Hindlimb muscle (tissue), 1 donor: ENCODE results near the gene TSPAN3. TPM values are rescaled to one million over a fixed set of nuclear protein-coding genes. Genes with fewer than 3 reads are reported as not detected.

Source experiments
- DNase-seq: peaks from one replicate; pipeline ENCODE4 v3.0.0-alpha.2; 2013
- polyA plus RNA-seq: library from polyadenylated mRNA; unstranded; fragments of 120-200 nt; gene quantifications from one replicate; pipeline ENCODE4 v1.2.1, GENCODE V29; 2013; ENCODE audit not compliant: insufficient read length

Gene TSPAN3
- polyA plus RNA-seq, 1 donor = 372 TPM

DNA sequence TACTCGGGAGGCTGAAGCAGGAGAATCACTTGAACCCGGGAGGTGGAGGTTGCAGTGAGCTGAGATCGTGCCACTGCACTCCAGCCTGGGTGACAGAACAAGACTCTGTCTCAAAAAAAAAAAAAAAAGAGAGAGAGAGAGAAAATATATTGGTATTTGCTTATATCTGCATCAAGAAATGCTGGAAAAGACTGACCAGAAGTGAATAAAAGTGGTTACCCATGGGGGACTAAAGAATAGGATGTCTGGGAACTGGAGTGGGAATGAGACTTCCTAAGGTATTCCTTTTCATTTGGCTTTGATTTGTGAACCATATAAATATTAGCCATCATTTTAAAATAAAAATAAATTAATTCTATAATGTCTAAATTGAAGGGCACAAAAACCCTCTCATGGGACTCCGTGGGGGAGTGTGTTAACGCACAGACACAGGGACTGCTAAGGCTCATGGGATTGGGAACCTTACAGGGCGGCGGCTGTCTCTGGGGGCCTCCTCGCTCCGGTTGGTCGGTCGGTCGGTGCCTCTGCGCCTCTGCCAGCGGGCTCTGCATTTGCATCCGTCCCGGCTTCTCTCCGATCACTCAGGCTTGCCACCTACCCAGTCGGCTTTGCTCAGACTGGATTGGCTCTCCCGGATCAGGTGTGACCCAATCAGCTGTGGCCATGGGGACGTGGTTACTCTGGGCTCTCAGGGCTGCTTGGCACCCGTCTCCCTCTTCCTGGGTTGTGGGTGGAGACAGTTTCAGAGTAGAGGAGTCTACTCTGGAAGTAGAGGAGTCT is 12.7 kb upstream of the TSPAN3 start:
- no peak for DNase-seq

DNA sequence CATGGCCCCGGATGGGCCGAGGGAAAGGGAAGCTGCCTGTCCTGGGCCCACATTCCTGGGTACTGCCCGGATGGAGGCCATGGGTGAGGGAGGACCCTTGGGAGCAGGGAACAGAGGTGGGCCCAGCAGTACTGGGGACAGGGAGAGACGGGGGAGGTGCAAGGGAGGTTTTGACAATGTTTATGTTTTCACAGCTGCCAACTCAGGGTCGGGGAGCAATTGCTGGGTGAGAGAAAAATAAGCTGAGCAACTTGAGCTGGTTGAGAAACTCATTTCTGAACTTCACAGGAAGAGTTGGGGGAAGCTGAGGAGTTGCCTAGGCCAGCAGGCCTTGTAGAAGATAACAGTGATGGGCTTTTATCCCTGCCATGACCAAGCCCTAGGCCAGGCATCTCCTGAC is 11.1 kb upstream of the TSPAN3 start:
- no peak for DNase-seq

DNA sequence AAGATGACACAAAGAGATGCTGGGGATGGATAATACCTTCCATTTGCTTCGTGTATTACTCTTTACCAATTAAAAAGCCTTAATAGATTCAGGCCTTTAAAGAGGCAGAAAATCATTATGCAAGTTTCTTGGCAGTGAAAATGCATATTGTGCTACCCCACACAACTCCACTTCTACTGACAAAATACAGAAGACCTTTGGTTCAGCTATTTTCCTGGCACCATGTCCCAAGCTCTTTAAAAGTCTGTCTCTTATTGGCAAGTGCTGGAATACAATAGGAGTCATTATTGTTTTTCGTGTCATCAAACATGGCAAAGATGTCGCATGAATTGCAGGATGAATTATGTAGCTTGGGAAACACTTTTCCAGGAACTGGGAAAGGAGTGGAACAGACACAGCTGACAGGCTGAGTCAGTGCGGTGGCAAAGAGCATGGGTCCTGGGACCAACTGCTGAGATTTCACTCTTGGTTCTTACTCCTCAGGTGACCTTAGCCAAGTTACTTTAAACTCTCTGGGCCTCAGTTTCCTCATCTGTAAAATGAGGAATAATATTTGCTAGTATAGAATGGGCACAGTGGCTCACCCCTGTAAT is 5.5 kb upstream of the TSPAN3 start:
- DNase-seq = no peak

DNA sequence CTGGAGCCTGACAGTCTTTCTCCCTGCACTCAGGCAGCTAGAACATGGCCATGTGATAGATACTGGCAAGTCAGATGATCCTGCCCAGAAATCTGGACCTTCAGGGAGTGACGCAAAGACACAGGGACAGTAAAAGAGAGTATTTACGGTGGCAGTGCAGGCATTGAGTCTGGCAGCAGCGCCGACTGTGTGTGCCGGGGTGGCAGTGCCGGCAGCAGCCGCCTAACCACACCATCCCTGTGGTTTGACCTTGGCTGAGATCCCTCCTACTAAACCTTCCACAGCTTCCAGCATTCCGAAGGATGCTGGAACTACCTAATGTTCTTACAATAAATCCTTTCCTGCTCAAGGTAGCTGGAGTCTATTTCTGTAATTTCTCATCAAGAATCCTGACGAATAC is 4.6 kb upstream of the TSPAN3 start:
- DNase-seq = no peak

DNA sequence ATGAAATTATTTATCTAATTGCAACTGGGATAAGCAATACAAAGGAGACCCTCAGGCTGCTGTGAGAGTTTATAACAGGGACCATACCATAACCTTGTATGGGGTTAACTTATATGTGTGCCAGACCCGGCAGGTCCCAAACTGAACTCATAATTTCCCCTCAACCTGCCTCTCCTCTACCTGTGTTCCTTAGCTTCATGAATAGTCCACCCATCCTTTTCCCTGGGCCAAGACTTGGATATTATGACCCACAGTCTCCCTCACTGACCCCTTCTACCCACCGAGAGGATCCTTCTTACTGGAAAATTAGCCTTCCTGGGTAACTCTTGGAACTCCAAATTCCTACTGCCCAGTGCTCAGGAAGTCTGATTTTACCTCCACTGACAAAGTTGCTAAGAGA is 3.4 kb upstream of the TSPAN3 start:
- DNase-seq = no peak

DNA sequence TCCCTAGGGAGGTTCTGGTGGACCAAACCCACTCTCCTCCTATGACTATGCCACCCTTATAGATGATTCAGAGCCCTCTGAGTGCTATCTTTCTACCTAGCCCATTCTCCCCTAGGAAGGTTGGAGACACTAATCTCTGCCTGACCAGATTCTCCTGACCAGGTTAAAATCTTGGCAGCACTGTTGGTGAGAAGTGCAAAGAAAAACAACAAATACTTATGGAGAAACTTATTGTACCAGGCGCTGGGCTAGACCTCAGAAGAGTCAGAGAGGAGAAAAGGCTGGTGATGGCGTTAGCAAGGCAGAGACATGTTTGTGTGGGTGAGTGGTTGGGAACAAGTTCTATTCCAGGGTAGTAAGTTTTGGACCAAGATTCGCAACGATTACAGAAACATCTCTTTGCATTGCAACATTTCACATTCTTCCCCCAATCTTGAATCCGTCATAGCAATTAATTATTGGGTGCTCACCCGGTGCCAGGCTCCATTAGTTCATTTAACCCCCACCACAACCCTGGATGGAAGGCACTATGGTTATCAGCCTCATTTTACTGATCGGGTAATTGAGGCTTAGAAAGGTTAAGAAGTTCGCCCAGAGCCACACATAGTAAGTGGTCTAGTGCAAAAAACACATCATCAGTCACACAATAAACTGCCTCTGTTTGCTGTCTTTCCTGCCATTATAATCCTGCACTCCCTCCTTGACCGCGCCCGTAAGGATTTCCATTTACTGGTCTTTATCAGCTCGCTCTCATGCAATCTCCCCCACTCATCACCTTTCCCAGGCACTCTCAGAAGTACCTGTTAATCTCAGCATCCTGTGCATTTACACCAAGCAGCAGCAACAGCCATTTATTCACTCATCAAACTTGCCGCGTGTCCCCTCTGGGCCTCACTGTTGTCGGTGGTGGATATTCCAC is 655 bp upstream of the TSPAN3 start:
- DNase-seq = no peak

DNA sequence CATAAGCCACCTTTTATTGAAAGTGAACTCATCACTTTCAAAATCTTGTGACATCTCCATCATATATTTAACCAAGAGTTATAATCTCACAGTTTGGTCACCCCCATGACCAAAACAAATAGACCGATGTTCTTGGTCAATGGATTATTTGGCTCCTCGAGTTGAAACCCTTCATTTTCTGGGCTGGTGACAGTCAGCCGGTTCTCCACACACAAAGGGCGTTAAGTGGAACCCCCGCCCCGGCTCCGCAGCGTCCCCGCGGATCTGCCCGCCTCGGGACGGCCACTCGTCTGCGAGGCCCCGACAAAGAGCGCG is 772 bp downstream of the TSPAN3 start:
- no peak for DNase-seq

DNA sequence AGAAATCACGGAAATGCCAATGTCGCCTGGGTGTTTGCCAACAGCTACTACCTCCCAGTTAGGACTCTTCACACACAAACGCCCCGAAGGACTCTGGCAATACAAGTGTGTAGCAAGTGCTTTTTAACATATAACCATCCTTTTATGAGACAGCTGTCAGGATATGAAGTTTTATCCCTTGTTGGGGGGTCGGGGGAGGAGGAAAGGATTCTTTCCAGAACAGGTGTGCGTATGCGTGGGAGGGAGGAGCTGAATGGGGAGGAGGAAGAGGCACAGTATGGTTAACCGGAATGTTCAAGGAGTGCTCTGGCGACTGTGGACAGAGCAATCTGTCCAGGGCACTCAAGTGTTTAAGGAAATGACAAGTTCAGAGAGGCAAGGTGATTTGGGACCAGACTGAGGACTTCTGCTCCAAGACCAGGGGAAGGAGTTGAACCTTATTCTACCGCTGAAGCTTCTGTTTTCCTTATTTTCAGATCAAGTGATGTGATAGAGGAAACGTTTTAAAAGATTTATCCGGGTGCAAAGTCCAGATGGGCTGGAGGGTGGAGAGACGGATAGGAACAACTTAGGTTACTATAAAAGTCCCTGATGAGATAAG is 1.3 kb downstream of the TSPAN3 start:
- DNase-seq = no peak

DNA sequence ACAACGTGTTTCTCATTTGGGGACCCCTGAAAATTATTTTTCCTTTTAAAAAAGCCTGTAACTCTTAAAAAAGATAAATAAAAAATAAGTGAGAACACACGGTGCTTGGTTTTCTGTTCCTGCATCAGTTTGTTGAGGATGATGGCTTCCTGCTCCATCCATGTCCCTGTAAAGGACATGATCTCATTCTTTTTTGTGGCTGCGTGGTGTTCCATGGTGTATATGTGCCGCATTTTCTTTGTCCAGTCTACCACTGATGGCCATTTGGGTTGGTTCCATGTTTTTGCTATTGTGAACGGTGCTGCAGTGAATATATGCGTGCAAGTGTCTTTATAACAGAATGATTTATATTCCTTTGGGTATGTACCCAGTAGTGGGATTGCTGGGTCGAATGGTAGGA is 2.3 kb downstream of the TSPAN3 start:
- no peak for DNase-seq

DNA sequence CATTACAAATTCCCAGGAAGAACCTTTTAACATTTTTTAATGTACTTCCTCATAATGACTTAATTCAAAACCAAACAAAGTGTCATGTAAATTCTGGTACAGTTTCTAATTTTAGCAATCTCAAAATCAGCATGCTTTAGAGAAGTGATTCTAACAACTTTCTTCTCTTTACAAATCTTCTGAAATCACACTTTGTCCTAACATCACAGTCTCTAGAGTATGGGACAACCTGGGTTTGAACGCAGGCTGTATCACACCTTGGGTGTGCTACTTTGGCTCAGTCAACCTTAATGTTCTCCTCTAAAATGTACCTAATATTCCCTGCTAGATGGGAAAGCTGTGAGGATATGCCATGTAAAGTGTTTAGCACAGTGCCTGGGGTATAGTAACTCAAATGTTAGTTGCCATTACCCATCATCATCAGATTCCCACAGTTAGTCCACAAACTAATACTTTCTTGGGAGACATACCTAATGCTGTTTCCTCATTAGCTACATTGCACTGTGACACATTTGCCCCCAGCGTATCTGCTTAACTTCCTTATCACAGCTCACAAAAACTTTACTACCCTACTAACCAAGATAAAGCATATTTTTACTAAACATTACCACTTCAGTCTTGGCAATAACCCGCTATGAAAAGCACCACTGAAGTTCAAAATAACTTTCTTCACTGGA is 3.1 kb downstream of the TSPAN3 start:
- no peak for DNase-seq

DNA sequence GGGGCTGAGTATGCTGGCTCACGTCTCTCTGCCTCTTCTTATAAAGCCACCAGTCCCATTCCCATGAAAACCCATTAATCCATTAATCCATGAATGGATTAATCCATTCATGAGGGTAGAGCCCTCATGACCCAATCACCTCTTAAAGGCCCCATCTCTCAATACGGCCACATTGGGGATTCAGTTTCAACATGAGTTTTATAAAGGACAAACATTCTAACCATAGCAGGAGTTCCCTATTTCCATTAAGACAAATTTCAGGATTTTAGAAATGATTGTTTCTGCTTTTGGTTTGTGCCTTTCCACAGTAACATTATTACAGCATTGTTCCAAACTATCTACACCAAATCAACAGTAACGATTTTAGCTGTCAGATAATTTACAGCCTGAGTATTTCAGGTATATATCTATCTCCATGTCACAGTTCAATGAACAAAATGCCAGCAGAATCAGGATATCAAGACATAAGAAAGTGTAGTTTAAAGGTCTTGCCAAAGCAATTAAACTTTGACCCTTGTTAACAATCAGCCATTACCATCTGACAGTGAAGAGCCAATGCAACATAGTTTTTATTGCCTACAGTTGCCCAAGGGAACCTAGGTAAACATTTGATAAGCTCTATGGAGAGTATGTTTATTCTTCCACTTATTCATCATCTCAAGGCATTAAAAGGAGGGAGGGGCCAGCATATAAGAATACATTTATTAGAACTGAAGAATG is 3.8 kb downstream of the TSPAN3 start:
- DNase-seq = no peak

DNA sequence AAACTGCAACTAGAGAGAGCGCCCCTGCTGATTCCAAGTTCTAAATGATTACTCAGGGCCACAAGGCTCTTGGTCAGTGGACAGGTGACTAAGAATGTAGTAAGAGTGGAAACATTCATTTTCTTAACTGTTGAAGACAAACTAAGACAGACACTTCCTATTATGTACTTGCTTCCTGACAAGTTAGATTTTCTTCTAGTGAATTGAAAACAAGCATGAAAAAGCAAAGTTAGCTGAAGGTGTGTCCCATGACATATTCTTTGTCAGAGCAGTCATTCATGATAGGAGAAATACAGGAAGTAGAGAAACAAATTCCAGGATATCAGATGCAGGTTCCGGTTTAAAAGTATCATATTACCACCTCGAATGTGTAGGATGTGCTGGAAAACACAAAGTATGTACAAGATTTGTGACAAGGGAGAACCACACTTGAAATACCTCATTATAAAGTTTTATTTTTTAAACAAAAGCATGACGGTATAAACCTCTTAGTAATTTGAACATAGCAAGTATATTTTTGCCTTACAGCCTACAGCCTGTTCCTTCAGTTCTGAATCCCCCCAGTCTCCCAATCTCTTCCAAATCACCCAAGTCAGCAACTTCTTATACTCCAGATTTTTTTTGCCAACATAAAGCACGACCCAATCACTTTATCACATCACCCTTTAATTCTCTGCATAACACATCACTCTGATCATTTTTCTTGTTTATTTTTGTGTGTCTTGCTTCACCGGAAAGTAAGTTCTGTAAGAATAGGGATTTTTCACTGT is 6.2 kb downstream of the TSPAN3 start:
- DNase-seq = no peak

DNA sequence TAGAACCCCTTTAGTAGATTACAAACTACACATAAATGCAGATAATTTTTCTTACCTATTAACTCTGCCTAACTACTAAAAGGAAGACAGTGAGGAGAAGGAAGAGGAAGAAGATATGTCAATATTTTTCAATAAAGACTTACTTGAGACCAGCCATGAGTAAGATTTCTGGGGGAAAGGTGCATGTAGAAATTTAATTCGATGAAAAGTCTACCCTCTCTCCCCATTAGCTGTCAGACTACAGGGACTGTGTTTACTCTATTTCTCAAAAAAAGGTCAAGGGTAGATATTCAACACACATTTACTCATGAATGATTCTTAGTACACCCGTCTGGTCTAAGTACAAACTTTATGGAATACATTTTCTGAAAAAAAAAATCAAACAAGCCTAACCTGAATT is 6.8 kb downstream of the TSPAN3 start:
- DNase-seq = no peak

DNA sequence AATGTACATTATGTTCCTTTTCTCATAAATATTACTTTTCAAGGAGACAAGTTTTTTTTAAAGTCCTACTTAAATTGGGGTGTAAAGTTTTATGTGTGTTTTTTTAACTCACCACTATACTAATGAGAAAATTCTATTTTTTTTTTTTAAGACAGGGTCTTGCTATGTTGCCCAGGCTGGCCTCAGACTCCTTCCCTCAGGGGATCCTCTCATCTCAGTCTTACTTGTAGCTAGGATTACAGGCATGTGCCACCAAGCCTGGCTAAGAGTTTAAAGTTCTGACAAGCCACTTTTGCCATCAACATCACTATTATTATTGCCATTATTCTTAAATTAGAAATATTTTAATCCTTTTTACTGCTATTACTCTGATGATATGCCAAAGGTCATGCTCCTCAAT is 7.7 kb downstream of the TSPAN3 start:
- DNase-seq = no peak

DNA sequence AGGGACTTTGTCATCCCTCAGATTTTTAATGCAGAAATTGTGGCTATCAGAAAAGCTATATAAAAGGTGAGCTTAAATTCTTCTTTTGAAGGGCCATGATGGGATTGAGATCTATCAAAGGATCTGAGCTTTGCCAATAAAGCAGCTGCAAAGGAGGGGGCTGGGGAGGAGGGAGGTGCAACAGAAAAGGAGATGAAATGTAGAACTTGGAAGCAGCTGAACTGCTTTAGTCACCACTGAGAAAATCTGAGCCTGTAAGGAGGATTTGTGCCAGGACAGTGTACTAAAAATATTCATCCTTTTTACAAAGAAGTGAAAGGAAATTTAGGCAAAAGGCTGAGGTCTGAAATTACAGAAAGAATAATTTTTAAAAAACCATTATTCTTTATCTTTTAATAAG is 10.4 kb downstream of the TSPAN3 start:
- peak; percentile 58 for DNase-seq

DNA sequence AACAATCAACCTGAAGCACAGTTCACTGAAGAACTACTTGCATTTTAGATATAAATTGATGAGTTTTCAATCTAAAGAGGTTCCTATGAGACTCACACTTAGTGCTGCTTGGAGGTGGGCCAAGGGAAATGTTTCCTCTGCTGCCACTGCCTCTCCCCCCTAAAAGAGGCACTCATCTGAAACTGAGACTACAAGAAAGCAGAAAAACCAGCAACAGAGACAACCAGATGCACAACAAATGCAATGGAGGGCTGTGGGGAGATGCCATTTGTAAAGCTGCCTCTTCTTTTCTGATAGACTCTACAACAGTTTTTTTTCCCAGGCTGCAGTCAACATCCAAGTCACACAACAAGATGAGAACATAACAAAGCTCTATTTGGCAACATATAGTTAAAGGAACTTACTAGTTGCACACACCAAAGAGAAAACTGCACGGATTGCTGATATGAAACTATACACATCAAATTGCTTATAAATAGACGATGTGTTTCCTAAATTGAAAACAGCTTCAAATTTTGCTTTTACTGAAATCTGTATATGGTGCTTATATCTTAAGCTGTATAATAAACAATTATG is 11.0 kb downstream of the TSPAN3 start:
- DNase-seq = no peak

DNA sequence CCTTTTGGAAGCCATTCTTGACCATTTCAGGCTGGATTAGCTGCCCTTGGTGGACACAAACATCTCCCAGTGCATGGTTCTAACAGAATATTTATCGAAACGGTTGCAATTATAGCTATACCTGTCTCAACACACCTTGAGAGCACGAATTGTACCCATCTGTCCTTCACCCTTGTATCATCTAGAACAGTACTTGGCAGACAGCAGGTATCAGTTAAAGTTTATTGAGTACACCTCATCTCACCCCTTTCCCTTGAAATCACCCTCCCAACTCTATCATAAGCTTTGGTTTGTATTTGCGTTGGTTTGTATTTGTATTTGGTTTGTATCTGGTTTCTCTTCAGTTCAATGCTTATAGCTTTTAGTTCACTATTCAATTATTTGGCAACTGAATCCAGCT is 12.4 kb downstream of the TSPAN3 start:
- no peak for DNase-seq

DNA sequence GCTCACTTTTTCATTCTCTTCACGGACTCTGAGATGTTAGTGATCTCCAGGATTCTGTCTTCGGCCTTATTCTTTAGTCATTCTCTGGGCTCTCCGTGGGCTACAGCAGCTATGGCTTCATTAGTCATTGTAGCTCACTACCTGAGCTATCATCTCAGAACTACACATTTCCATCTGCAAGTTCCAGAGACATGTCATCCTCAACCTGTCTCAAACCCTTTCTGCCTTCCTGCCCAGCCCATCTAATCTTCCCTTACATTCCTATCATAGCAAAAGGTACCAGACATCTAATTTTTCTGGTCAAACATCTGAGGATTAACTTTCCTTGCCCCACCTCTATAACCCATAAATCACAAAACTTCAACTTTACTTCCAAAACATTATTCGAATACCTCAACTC is 13.2 kb downstream of the TSPAN3 start:
- DNase-seq = no peak

DNA sequence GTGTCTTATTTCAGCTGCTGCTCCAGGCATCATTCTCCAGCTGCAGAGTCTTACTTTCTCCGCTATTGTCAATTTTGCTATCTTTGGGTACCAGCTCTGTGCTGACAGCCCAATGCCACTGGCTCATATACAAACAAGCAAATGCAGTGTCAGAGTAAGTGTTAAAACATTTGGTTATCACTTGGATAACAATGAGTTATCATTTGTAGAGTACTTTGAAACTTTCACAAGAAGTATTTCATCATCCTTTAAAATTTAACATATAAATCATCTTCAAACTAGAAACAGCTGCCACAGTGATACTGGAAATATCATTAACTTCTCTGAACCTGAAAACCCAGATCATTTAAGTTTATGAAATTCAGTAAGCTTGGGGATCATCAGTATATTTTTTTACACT is 13.8 kb downstream of the TSPAN3 start:
- no peak for DNase-seq

DNA sequence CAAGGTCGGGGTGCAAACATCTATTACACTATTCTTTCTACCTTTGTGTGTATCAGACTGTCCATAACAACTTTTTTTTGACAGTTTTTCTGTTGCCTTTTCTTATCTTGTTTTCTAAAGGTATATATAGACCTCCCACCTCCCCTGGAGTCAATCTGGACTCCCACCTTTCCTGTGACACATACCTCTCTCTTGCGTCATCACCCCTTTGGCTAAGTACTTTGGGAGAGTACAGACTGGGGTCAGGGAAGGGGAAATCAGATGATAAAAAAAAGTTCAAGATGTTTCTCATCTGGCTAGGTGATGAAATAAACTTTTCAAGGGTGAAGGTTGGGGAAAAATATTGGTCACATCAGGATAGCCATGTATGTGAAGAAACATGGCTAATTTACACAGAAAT is 17.2 kb downstream of the TSPAN3 start:
- DNase-seq = no peak

DNA sequence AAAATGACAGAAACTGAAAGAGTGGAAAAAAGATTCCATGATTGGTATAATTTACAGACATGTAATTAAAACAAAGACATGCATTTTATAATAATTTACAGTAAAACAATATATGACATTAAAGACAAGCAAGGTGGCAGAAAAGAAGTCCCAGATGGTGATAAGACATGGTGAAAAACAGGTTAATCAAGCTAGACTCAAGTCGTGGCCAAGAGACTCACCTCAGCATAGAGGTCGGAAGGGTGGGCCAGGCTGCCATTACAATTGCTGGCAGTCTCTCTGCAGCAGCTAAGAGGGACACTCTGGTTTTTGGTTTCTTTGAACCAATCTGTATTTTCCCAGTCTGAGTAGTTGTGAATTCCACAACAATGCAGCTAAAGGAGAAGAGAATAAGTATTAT is 18.4 kb downstream of the TSPAN3 start:
- no peak for DNase-seq
